ENCODE data around the gene PDE4B. TPM values are rescaled to one million over a fixed set of nuclear protein-coding genes. Genes with fewer than 3 reads are reported as not detected.
"Not testable (repeated sequence)": the region's sequence is repeated elsewhere in the genome, so short reads cannot be mapped to it uniquely, and the experiment has no call there.

Gene PDE4B
- polyA plus RNA-seq, 1 donor (not counting 4 experiments of a cell fraction or from before 2014, with no cell fraction given) = 0.29 TPM

DNA sequence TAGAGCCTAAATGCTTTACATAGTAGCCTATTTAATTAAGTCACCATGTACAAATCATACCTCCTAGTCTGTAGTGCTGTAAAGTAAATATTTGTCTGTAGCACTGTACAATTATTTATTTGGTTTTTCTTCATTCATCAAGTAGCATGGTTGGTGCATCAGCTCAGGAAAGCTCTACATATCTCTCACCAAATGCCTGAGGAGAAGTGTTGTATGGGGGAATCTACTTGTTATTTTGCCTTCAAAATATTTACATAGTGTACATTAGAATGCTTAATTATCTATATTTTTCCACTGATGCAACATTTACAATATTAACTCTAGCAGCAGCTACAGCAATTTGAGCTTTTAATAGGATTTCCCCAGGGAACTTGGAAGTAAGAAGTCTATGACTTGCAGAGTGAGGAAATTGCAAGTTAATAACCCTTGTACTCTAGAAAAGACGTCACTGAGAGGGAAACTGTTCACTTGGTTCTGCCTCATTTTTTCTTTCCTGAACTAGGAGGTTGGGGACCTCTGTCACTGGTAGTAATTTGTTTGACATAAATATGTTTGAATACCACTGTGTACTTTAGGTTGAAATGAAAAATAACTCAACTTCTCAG lies 207.4 kb downstream of the PDE4B start:
- Histone ChIP-seq H3K4me2 (ENCODE audit: control insufficient read depth, extremely low read depth, insufficient read depth, low read depth, low read length) (no peak overlapping the region), H3K9me1 (ENCODE audit: control insufficient read depth, extremely low read depth, insufficient read depth, low read length) (no peaks in the 10 kb centered on the region), H2AFZ (ENCODE audit: control insufficient read depth, low read length) (no peak overlapping the region), H3K79me2 (ENCODE audit: control insufficient read depth, insufficient read depth, low read length) (no peaks in the 10 kb centered on the region), H4K20me1 (ENCODE audit: control insufficient read depth, extremely low read depth, insufficient read depth, low read length) (no peaks in the 10 kb centered on the region), H3K36me3 (ENCODE audit: control insufficient read depth in 2 of 2, extremely low read depth in 1 of 2, insufficient read depth in 2 of 2, low read length in 2 of 2) (no peaks in the 10 kb centered on the region), H3K4me3 (ENCODE audit: control insufficient read depth in 2 of 3, extremely low read depth in 1 of 3, insufficient read depth in 2 of 3, low read depth in 1 of 3, low read length in 3 of 3) (no peak overlapping the region), H3K27me3 (ENCODE audit: control insufficient read depth, extremely low read depth, insufficient read depth, low read length) (no peaks in the 10 kb centered on the region), H3K27ac (ENCODE audit: control insufficient read depth, insufficient read depth, low read length) (no peak overlapping the region), H3K9me3 (ENCODE audit: control insufficient read depth, low read depth, low read length) (no peaks in the 10 kb centered on the region), H3K9ac (ENCODE audit: control insufficient read depth, extremely low read depth, insufficient read depth, low read length) (no peak overlapping the region), H3K4me1 (ENCODE audit: control insufficient read depth, extremely low read depth, insufficient read depth, low read length) (no peaks in the 10 kb centered on the region)
- TF ChIP-seq EZH2 (IDR thresholded peaks at IDR 0.05; ENCODE audit: low read length) = no peak
- TF ChIP-seq, protein P1, sequence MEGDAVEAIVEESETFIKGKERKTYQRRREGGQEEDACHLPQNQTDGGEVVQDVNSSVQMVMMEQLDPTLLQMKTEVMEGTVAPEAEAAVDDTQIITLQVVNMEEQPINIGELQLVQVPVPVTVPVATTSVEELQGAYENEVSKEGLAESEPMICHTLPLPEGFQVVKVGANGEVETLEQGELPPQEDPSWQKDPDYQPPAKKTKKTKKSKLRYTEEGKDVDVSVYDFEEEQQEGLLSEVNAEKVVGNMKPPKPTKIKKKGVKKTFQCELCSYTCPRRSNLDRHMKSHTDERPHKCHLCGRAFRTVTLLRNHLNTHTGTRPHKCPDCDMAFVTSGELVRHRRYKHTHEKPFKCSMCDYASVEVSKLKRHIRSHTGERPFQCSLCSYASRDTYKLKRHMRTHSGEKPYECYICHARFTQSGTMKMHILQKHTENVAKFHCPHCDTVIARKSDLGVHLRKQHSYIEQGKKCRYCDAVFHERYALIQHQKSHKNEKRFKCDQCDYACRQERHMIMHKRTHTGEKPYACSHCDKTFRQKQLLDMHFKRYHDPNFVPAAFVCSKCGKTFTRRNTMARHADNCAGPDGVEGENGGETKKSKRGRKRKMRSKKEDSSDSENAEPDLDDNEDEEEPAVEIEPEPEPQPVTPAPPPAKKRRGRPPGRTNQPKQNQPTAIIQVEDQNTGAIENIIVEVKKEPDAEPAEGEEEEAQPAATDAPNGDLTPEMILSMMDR (optimal IDR thresholded peaks at IDR 0.05 in 1 of 3, IDR thresholded peaks at IDR 0.05 in 1 of 3, conservative IDR thresholded peaks at IDR 0.05 in 1 of 3; ENCODE audit: extremely low read depth in 1 of 3, insufficient read depth in 2 of 3, low read length in 3 of 3) = no peak
- dilution Hi-C loops (cut with MboI; ENCODE audit: extremely low pct_ligation_motif_present, low sequenced_read_pairs) = no loop called here
- FAIRE-seq (no peak), DNase-seq (ENCODE audit: low read depth, low spot score) (no peak)

DNA sequence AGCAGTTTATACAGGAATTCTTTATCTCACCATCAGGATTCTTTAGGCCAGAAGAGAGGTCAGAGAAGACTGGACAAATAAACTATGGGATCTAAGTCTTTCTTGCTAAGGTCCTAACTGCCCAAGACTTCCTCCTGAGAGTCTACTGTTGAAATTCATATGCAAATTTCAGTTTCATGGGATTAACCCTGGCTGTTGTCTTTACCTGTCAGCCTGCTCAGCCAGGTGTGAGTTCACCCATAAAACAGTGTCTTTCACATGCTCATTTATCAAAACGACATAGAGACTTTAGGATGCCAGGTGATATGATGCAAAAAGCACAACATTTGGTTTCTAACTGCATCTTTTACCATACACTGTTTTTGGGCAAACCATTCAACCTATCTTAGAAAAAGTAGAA lies 211.0 kb downstream of the PDE4B start:
- no peak overlapping the region for H3K9ac ChIP-seq (ENCODE audit: control insufficient read depth, extremely low read depth, insufficient read depth, low read length)
- no peaks in the 10 kb centered on the region for H3K79me2 ChIP-seq (ENCODE audit: control insufficient read depth, insufficient read depth, low read length)
- TF ChIP-seq EZH2 (IDR thresholded peaks at IDR 0.05; ENCODE audit: low read length) = no peak
- TF ChIP-seq, protein P1 (optimal IDR thresholded peaks at IDR 0.05 in 1 of 3, IDR thresholded peaks at IDR 0.05 in 1 of 3, conservative IDR thresholded peaks at IDR 0.05 in 1 of 3; ENCODE audit: extremely low read depth in 1 of 3, insufficient read depth in 2 of 3, low read length in 3 of 3) = no peak
- no peak overlapping the region for H3K4me3 ChIP-seq (ENCODE audit: control insufficient read depth in 2 of 3, extremely low read depth in 1 of 3, insufficient read depth in 2 of 3, low read depth in 1 of 3, low read length in 3 of 3)
- no peak overlapping the region for H2AFZ ChIP-seq (ENCODE audit: control insufficient read depth, low read length)
- H4K20me1 ChIP-seq (ENCODE audit: control insufficient read depth, extremely low read depth, insufficient read depth, low read length) = no peaks in the 10 kb centered on the region
- no peaks in the 10 kb centered on the region for H3K9me3 ChIP-seq (ENCODE audit: control insufficient read depth, low read depth, low read length)
- DNase-seq (ENCODE audit: low read depth, low spot score) (no peak), FAIRE-seq (no peak)
- H3K27me3 ChIP-seq (ENCODE audit: control insufficient read depth, extremely low read depth, insufficient read depth, low read length) = no peaks in the 10 kb centered on the region
- dilution Hi-C loops (cut with MboI; ENCODE audit: extremely low pct_ligation_motif_present, low sequenced_read_pairs) = no loop called here
- no peaks in the 10 kb centered on the region for H3K36me3 ChIP-seq (ENCODE audit: control insufficient read depth in 2 of 2, extremely low read depth in 1 of 2, insufficient read depth in 2 of 2, low read length in 2 of 2)
- no peaks in the 10 kb centered on the region for H3K9me1 ChIP-seq (ENCODE audit: control insufficient read depth, extremely low read depth, insufficient read depth, low read length)
- H3K4me1 ChIP-seq (ENCODE audit: control insufficient read depth, extremely low read depth, insufficient read depth, low read length) = no peaks in the 10 kb centered on the region
- no peak overlapping the region for H3K4me2 ChIP-seq (ENCODE audit: control insufficient read depth, extremely low read depth, insufficient read depth, low read depth, low read length)
- no peak overlapping the region for H3K27ac ChIP-seq (ENCODE audit: control insufficient read depth, insufficient read depth, low read length)

DNA sequence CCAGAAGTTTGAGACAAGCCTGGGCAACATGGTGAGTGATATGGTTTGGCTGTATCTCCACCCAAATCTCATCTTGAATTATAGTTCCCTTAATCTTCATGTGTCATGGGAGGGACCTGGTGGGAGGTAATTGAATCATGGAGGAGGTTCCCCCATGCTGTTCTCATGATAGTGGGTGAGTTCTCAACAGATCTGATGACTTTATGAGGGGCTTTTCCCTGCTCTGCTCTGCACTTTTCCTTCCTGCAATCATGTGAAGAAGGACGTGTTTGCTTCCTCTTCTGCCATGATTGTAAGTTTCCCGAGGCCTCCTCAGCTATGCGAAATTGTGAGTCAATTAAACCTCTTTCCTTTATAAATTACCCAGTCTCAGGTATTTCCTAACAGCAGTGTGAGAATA lies 213.8 kb downstream of the PDE4B start:
- H3K9me3 ChIP-seq (ENCODE audit: control insufficient read depth, low read depth, low read length); dilution Hi-C loops (cut with MboI; ENCODE audit: extremely low pct_ligation_motif_present, low sequenced_read_pairs); H2AFZ ChIP-seq (ENCODE audit: control insufficient read depth, low read length); H3K36me3 ChIP-seq (ENCODE audit: control insufficient read depth in 2 of 2, extremely low read depth in 1 of 2, insufficient read depth in 2 of 2, low read length in 2 of 2); H3K27ac ChIP-seq (ENCODE audit: control insufficient read depth, insufficient read depth, low read length); H4K20me1 ChIP-seq (ENCODE audit: control insufficient read depth, extremely low read depth, insufficient read depth, low read length); H3K79me2 ChIP-seq (ENCODE audit: control insufficient read depth, insufficient read depth, low read length); DNase-seq (ENCODE audit: low read depth, low spot score); H3K9ac ChIP-seq (ENCODE audit: control insufficient read depth, extremely low read depth, insufficient read depth, low read length); FAIRE-seq; H3K4me1 ChIP-seq (ENCODE audit: control insufficient read depth, extremely low read depth, insufficient read depth, low read length); H3K9me1 ChIP-seq (ENCODE audit: control insufficient read depth, extremely low read depth, insufficient read depth, low read length); H3K4me3 ChIP-seq (ENCODE audit: control insufficient read depth in 2 of 3, extremely low read depth in 1 of 3, insufficient read depth in 2 of 3, low read depth in 1 of 3, low read length in 3 of 3); H3K4me2 ChIP-seq (ENCODE audit: control insufficient read depth, extremely low read depth, insufficient read depth, low read depth, low read length); H3K27me3 ChIP-seq (ENCODE audit: control insufficient read depth, extremely low read depth, insufficient read depth, low read length): not testable (repeated sequence)

Data from keratinocyte (primary cell).